ENCODE measurements around the gene MPV17. TPM values are rescaled to one million over a fixed set of nuclear protein-coding genes. Genes with fewer than 3 reads are reported as not detected.

MPV17 gene
- total and polyA plus RNA-seq, 9 of the 15 experiments (the other 6 are each of a cell fraction or from before 2014, with no cell fraction given), result 54.7 to 140 (median 70.2) TPM

DNA sequence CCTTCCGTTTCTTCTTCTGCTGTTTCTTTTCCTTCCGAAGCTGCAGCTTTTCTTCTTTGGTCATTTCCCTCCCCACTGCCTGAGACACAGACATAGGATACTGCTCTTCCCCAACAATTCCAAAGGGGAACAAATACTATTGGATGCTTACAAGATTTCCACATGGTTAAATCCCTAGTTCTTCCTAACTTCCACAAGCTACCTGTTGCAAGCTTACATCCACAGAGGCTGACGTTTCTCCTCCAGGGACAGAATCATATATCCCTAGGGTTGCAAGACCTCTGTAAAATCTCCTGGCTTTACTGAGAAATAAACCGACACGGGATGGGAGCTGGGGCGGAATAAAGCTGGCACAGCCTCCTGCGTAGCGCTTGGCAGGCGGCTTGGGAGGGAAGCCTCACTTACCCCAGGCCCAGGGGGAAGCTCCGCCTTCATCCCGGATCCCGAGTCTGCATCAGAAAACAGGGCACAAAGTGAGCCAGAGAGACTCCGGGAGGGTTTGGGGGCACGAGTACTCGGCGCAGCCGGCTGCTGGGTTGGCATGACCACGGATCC lies 46.7 kb upstream of the MPV17 start:
- Histone ChIP-seq H2AFZ (ENCODE audit: low read depth, low read length) (peak overlapping the region; percentile 87), H3K36me3 (ENCODE audit: control insufficient read depth, insufficient read depth, low read length) (peaks cover 66% of the 10 kb centered on the region), H3K4me2 (ENCODE audit: insufficient read depth, low read length) (peak overlapping the region; percentile 82), H3K9me1 (ENCODE audit: control insufficient read depth, insufficient read depth, low read length) (no peaks in the 10 kb centered on the region), H3K4me1 (replicated peaks in 1 of 2; ENCODE audit: control insufficient read depth in 2 of 2, insufficient read depth in 2 of 2, low read length in 2 of 2) (peaks cover 20 to 22% of the 10 kb centered on the region in 2 experiments), H3K79me2 (ENCODE audit: control insufficient read depth, insufficient read depth, low read length) (peaks cover 51% of the 10 kb centered on the region), H3K27ac (ENCODE audit: extremely low read depth, low read depth, low read length) (peak overlapping the region; percentile 75), H4K20me1 (replicated peaks; ENCODE audit: control insufficient read depth, insufficient read depth, low read length) (no peaks in the 10 kb centered on the region), H3K9me3 (replicated peaks; ENCODE audit: control insufficient read depth, insufficient read depth, low read depth, low read length) (no peaks in the 10 kb centered on the region), H3K4me3 (peak overlapping the region; percentile 86), H3K27me3 (ENCODE audit: control insufficient read depth in 2 of 2, insufficient read depth in 2 of 2, low read length in 2 of 2) (no peaks in the 10 kb centered on the region), H3K9ac (ENCODE audit: insufficient read depth in 1 of 2, low read depth in 2 of 2, low read length in 2 of 2) (peak overlapping the region; percentile 97)
- TSS peak; percentile 64 for BruUV-seq (replicated peaks)
- ChIA-PET POLR2A (interaction anchor here (0.6 to 5.8 kb wide), 12 partner anchors 8 to 514 kb away, joined by 3 to 41 read pairs (median 4); partner anchors contain the start of genes GTF3C2, NRBP1 and ZNF513), CTCF (ENCODE audit: low intra/inter-chr PET ratio) (interaction anchor here (0.6 to 1.4 kb wide), 2 partner anchors 12 to 49 kb away, joined by 4 to 5 read pairs; no protein-coding TSS in a partner anchor)
- 2% methylated on average over 18 of the region's 18 CpGs for WGBS (ENCODE audit: insufficient coverage, low coverage, missing lambda C conversion rate)
- ATAC-seq, result peak; percentile 35
- intact Hi-C loops (cut with micrococcal nuclease), result loop anchor here (1.0 to 5.0 kb wide), 3 partner anchors 13 to 67 kb away; partner anchors contain the start of genes GTF3C2 and MPV17
- FAIRE-seq, result peak; percentile 35
- peak in 1 of 4 experiments; percentile 61 for DNase-seq (ENCODE audit: extremely low read depth in 1 of 4, low spot score in 3 of 4)
- in situ Hi-C loops (cut with MboI), result no loop called here
- TF ChIP-seq PML (IDR thresholded peaks at IDR 0.05; ENCODE audit: low read length), result no peak
- no peak for TF ChIP-seq GTF2E2 (tag; IDR thresholded peaks at IDR 0.05)
- TF ChIP-seq MEIS2 (IDR thresholded peaks at IDR 0.05; ENCODE audit: partially characterized antibody), result no peak
- TF ChIP-seq, protein P1, sequence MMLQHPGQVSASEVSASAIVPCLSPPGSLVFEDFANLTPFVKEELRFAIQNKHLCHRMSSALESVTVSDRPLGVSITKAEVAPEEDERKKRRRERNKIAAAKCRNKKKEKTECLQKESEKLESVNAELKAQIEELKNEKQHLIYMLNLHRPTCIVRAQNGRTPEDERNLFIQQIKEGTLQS (IDR thresholded peaks at IDR 0.05), result no peak
- TF ChIP-seq, protein P1 (CRISPR knock-in tag; conservative IDR thresholded peaks at IDR 0.05), result 0 out of 2 replicates have a peak, but pooled peaks have one; percentile 9
- TF ChIP-seq, protein P2, sequence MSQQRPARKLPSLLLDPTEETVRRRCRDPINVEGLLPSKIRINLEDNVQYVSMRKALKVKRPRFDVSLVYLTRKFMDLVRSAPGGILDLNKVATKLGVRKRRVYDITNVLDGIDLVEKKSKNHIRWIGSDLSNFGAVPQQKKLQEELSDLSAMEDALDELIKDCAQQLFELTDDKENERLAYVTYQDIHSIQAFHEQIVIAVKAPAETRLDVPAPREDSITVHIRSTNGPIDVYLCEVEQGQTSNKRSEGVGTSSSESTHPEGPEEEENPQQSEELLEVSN (IDR thresholded peaks at IDR 0.05; ENCODE audit: borderline replicate concordance in 1 of 2, extremely low read depth in 1 of 2, insufficient read depth in 1 of 2, insufficient read length in 1 of 2, low read depth in 1 of 2, low read length in 1 of 2, poor library complexity in 1 of 2, severe bottlenecking in 1 of 2), result peak in 1 of 2 experiments; percentile 12
- 0 out of 2 replicates have a peak, but pooled peaks have one; percentile 18 for TF ChIP-seq KHSRP (IDR thresholded peaks at IDR 0.05)
- 0 out of 2 replicates have a peak, but pooled peaks have one; percentile 46 for TF ChIP-seq TGIF2 (CRISPR knock-in tag; IDR thresholded peaks at IDR 0.05)
- TF ChIP-seq ZNF143 (CRISPR knock-in tag; IDR thresholded peaks at IDR 0.05), result no peak
- TF ChIP-seq, protein P3, sequence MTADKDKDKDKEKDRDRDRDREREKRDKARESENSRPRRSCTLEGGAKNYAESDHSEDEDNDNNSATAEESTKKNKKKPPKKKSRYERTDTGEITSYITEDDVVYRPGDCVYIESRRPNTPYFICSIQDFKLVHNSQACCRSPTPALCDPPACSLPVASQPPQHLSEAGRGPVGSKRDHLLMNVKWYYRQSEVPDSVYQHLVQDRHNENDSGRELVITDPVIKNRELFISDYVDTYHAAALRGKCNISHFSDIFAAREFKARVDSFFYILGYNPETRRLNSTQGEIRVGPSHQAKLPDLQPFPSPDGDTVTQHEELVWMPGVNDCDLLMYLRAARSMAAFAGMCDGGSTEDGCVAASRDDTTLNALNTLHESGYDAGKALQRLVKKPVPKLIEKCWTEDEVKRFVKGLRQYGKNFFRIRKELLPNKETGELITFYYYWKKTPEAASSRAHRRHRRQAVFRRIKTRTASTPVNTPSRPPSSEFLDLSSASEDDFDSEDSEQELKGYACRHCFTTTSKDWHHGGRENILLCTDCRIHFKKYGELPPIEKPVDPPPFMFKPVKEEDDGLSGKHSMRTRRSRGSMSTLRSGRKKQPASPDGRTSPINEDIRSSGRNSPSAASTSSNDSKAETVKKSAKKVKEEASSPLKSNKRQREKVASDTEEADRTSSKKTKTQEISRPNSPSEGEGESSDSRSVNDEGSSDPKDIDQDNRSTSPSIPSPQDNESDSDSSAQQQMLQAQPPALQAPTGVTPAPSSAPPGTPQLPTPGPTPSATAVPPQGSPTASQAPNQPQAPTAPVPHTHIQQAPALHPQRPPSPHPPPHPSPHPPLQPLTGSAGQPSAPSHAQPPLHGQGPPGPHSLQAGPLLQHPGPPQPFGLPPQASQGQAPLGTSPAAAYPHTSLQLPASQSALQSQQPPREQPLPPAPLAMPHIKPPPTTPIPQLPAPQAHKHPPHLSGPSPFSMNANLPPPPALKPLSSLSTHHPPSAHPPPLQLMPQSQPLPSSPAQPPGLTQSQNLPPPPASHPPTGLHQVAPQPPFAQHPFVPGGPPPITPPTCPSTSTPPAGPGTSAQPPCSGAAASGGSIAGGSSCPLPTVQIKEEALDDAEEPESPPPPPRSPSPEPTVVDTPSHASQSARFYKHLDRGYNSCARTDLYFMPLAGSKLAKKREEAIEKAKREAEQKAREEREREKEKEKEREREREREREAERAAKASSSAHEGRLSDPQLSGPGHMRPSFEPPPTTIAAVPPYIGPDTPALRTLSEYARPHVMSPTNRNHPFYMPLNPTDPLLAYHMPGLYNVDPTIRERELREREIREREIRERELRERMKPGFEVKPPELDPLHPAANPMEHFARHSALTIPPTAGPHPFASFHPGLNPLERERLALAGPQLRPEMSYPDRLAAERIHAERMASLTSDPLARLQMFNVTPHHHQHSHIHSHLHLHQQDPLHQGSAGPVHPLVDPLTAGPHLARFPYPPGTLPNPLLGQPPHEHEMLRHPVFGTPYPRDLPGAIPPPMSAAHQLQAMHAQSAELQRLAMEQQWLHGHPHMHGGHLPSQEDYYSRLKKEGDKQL (CRISPR knock-in tag; IDR thresholded peaks at IDR 0.05; ENCODE audit: borderline replicate concordance), result 0 out of 2 replicates have a peak, but pooled peaks have one; percentile 88
- 0 out of 3 replicates have a peak, but pooled peaks of 1 of the 2 experiments have one; percentile 1 for TF ChIP-seq CBX3 (IDR thresholded peaks at IDR 0.05; ENCODE audit: borderline replicate concordance in 1 of 2, low read length in 2 of 2)

Data from K562 (cell line).